Sigmoid colon (tissue), 7 donors: Measurements from ENCODE around the gene TMEM126A. TPM values are rescaled to one million over a fixed set of nuclear protein-coding genes. Genes with fewer than 3 reads are reported as not detected.

Experiments used
- DNase-seq: peaks from one replicate; pipeline ENCODE4 v3.0.0-alpha.2; 2019
- H3K27ac ChIP-seq, 4 donors: fragments of 200-600 bp; sonication (generic); one replicate each; pipeline ENCODE4 v1.5.1; 2016 to 2019; ENCODE audit warnings: mild to moderate bottlenecking in 1 of 4
- H3K27me3 ChIP-seq, 3 donors: fragments of 200-600 bp; sonication (generic); one replicate each; pipeline ENCODE4 v1.5.1; 2019; ENCODE audit warnings: mild to moderate bottlenecking in 1 of 3
- H3K36me3 ChIP-seq, 4 donors: fragments of 200-600 bp; sonication (generic); one replicate each; pipeline ENCODE4 v1.5.1; 2016 to 2019
- H3K4me1 ChIP-seq, 4 donors: fragments of 200-600 bp; sonication (generic); one replicate each; pipeline ENCODE4 v1.5.1; 2017 to 2019
- H3K4me3 ChIP-seq, 4 donors: fragments of 200-600 bp; sonication (generic); one replicate each; pipeline ENCODE4 v1.5.1; 2017 to 2019; ENCODE audit warnings: mild to moderate bottlenecking in 2 of 4, moderate library complexity in 1 of 4
- H3K9me3 ChIP-seq, 4 donors: fragments of 200-600 bp in 3 of 4; sonication (generic) in 3 of 4; one replicate each; pipeline versions ENCODE4 v1.5.1 to v1.6.1; 2013 to 2019
- CTCF ChIP-seq, 4 experiments: fragments of 450-650 bp in 3 of 4; fragments of 200-600 bp in 1 of 4; IDR thresholded peaks; one replicate each; pipeline ENCODE4 v1.5.1; 2016 to 2019; ENCODE audit warnings: antibody characterized with exemption in 4 of 4, mild to moderate bottlenecking in 3 of 4, moderate library complexity in 2 of 4
- EP300 ChIP-seq, 4 donors: sonication (generic); formaldehyde crosslinking; IDR thresholded peaks; one replicate each; pipeline ENCODE4 v1.6.1; 2017; ENCODE audit warnings: antibody characterized with exemption in 4 of 4
- POLR2A ChIP-seq, 2 donors: fragments of 450-650 bp; IDR thresholded peaks; one replicate each; pipeline ENCODE4 v1.6.1; 2016; ENCODE audit warnings: antibody characterized with exemption in 2 of 2, mild to moderate bottlenecking in 2 of 2, moderate library complexity in 2 of 2
- POLR2AphosphoS5 ChIP-seq, 4 donors: sonication (generic); formaldehyde crosslinking; IDR thresholded peaks; one replicate each; pipeline ENCODE4 v1.6.1; 2017; ENCODE audit warnings: antibody characterized with exemption in 4 of 4
- WGBS, 2 donors: extraction: QIAGEN DNeasy Blood & Tissue Kit; methylation state at CpG; one replicate each; pipeline ENCODE4 v1.1.7; 2013; 5-methylcytosine and 5-hydroxymethylcytosine counted together
- intact Hi-C: fragments of 100-400 bp; cut with DNase I; formaldehyde crosslinking; loops from one replicate; pipeline ENCODE4 v1.15.1; 2023
- polyA plus RNA-seq, 3 donors: library from polyadenylated mRNA; stranded (reverse); fragments of 200-250 nt; gene quantifications; one replicate each; pipeline ENCODE4 v1.2.3, GENCODE V29; 2013
- total RNA-seq, 4 donors: library from RNA; depleted of rRNA; stranded (reverse); fragments of >200 nt; gene quantifications; one replicate each; pipeline ENCODE4 v1.1.0, GENCODE V29; 2016
- donor health status: healthy with polysubstance abuse.
- donor health status: Bipolar disorder and iron deficiency.
- donor health status: healthy.

The TMEM126A gene
- total and polyA plus RNA-seq, 7 donors = 21.0 to 46.2 (median 42.5) TPM

- no peaks in the 10 kb centered on the region for H3K9me3 ChIP-seq
- H3K27me3 ChIP-seq = no peaks in the 10 kb centered on the region
- intact Hi-C loops = loop anchor here (1.0 to 5.0 kb wide), 4 partner anchors 19 to 616 kb away; partner anchors contain the start of genes CCDC89, EED and TMEM126A
- DNase-seq = peak; percentile 99
- H3K4me3 ChIP-seq = peak within 1 kb of the TSS; percentile 58 to 90 (median 68)
- peaks cover 0 to 16% (median 0%) of the 10 kb centered on the region in 4 donors for H3K36me3 ChIP-seq
- TF ChIP-seq CTCF (IDR thresholded peaks at IDR 0.05) (no peak), EP300 (IDR thresholded peaks at IDR 0.05) (peak in 1 of 4 donors; percentile 27), POLR2AphosphoS5 (IDR thresholded peaks at IDR 0.05) (peak; percentile 91 to 98 (median 96)), POLR2A (IDR thresholded peaks at IDR 0.05) (peak; percentile 69 to 81)
- peaks cover 0 to 30% (median 27%) of the 10 kb centered on the region in 4 donors for H3K4me1 ChIP-seq
- H3K27ac ChIP-seq = peak within 1 kb of the TSS; percentile 88 to 98 (median 96)
- WGBS, 2 donors = 0% methylated on average over 41 of the region's 41 CpGs
Observed at GRCh38 chr11:85627998-85628770, 19.6 kb upstream of the TMEM126A start, which contains the start of gene TMEM126B. TSS of gene TMEM126B (plus strand) at chr11:85628593. CDS start at chr11:85628608, 15 bp downstream.

- 1 to 2% methylated on average over 13 of the region's 13 CpGs for WGBS, 2 donors
- intact Hi-C loops = loop anchor here (1.0 to 5.0 kb wide), 4 partner anchors 18 to 615 kb away; partner anchors contain the start of genes CCDC89, EED and TMEM126A
- H3K4me3 ChIP-seq = peak overlapping the region; percentile 58 to 90 (median 68)
- H3K36me3 ChIP-seq = peaks cover 0 to 16% (median 0%) of the 10 kb centered on the region in 4 donors
- no peaks in the 10 kb centered on the region for H3K27me3 ChIP-seq
- TF ChIP-seq POLR2A (IDR thresholded peaks at IDR 0.05) (no peak), EP300 (IDR thresholded peaks at IDR 0.05) (no peak), POLR2AphosphoS5 (IDR thresholded peaks at IDR 0.05) (no peak), CTCF (IDR thresholded peaks at IDR 0.05) (no peak)
- no peaks in the 10 kb centered on the region for H3K9me3 ChIP-seq
- no peak for DNase-seq
- H3K4me1 ChIP-seq = peaks cover 0 to 30% (median 27%) of the 10 kb centered on the region in 4 donors
- peak overlapping the region; percentile 88 to 98 (median 96) for H3K27ac ChIP-seq
Observed at GRCh38 chr11:85628771-85629341, 18.9 kb upstream of the TMEM126A start.

GRCh38 chr11:85634747-85635146 is 13.0 kb upstream of the TMEM126A start:
- Histone ChIP-seq H3K4me1 (peaks cover 0 to 9% (median 5%) of the 10 kb centered on the region in 4 donors), H3K9me3 (no peaks in the 10 kb centered on the region), H3K27me3 (no peaks in the 10 kb centered on the region), H3K27ac (no peak overlapping the region), H3K36me3 (peaks cover 4 to 51% (median 5%) of the 10 kb centered on the region in 4 donors), H3K4me3 (no peak overlapping the region)
- TF ChIP-seq CTCF (IDR thresholded peaks at IDR 0.05) (no peak), POLR2A (IDR thresholded peaks at IDR 0.05) (no peak)
- 53 to 55% methylated on average over 3 of the region's 3 CpGs for WGBS, 2 donors
- DNase-seq = no peak
- intact Hi-C loops = no loop called here

GRCh38 chr11:85643191-85643614 is 4.6 kb upstream of the TMEM126A start:
- no peak overlapping the region for H3K4me3 ChIP-seq
- intact Hi-C loops = no loop called here
- no peaks in the 10 kb centered on the region for H3K27me3 ChIP-seq
- no peaks in the 10 kb centered on the region for H3K36me3 ChIP-seq
- TF ChIP-seq POLR2A (IDR thresholded peaks at IDR 0.05) = no peak
- TF ChIP-seq POLR2AphosphoS5 (IDR thresholded peaks at IDR 0.05) = no peak
- TF ChIP-seq CTCF (IDR thresholded peaks at IDR 0.05) = no peak
- TF ChIP-seq EP300 (IDR thresholded peaks at IDR 0.05) = no peak
- DNase-seq = no peak
- H3K27ac ChIP-seq = no peak overlapping the region
- H3K9me3 ChIP-seq = no peaks in the 10 kb centered on the region
- WGBS, 2 donors = 20 to 58% methylated on average over 2 of the region's 2 CpGs
- H3K4me1 ChIP-seq = peaks cover 0 to 8% (median 4%) of the 10 kb centered on the region in 4 donors
